HepG2 (cell line): ENCODE data around the gene HSD11B1. TPM values are rescaled to one million over a fixed set of nuclear protein-coding genes. Genes with fewer than 3 reads are reported as not detected.

Source experiments
- ATAC-seq: fragments of 200-7000 bp; cut with Tn5 transposase; 3 replicates; pipeline ENCODE4 v1.9.1; 2020; ENCODE audit warnings: mild to moderate bottlenecking, moderate library complexity
- BruUV-seq: library from RNA; stranded (reverse); fragments of 400-500 nt; replicated peaks from 2 replicates; lab custom pipeline; 2021; lab: Mats Ljungman, UMichigan
- CTCF ChIA-PET: fragments of 300-600 bp; formaldehyde crosslinking; extraction: SDS; loops from one replicate; lab custom pipeline; 2021; ENCODE audit warnings: low total read pairs, inconsistent platforms, low intra/inter-chr PET ratio; lab: Yijun Ruan, JAX
- POLR2A ChIA-PET: fragments of 350-600 bp; sonication (Branson Sonifier 250); formaldehyde crosslinking; loops from one replicate; lab custom pipeline; 2020; ENCODE audit warnings: antibody characterized with exemption, inconsistent platforms; lab: Yijun Ruan, JAX
- DNase-seq: peaks from one replicate; pipeline ENCODE4 v3.0.0-alpha.2; 2015; ENCODE audit warnings: low spot score
- FAIRE-seq: peaks from 3 replicates; lab custom pipeline; 2011; peaks lifted over from hg19 to GRCh38; lab: Jason Lieb, UNC
- H2AFZ ChIP-seq: one replicate; pipeline ENCODE4 v1.6.1; 2011; ENCODE audit warnings: low read length, inconsistent platforms
- H3K27ac ChIP-seq: fragments of 300-600 bp; 3 replicates; pipeline ENCODE4 v1.8.0; 2011; ENCODE audit warnings: mixed run types, mild to moderate bottlenecking, mixed read lengths, low read length, inconsistent platforms; ENCODE audit not compliant: insufficient read depth; ENCODE audit errors: extremely low read length
- H3K27me3 ChIP-seq, 2 experiments: fragments of 200-600 bp in 1 of 2; 2 replicates in 1 of 2; 3 replicates in 1 of 2; pipeline versions ENCODE4 v1.6.0 to v1.8.0; 2011; ENCODE audit warnings: low read length in 2 of 2, mild to moderate bottlenecking in 2 of 2, moderate library complexity in 2 of 2, inconsistent platforms in 1 of 2; ENCODE audit not compliant: insufficient read depth in 2 of 2, control insufficient read depth in 1 of 2
- H3K36me3 ChIP-seq, 2 experiments: fragments of 200-600 bp in 1 of 2; replicated peaks in 1 of 2; 2 replicates in 1 of 2; 3 replicates in 1 of 2; pipeline versions ENCODE4 v1.5.1 to v1.8.0; 2011; ENCODE audit warnings: low read length in 2 of 2, inconsistent platforms in 1 of 2; ENCODE audit not compliant: insufficient read depth in 2 of 2, control insufficient read depth in 1 of 2
- H3K4me1 ChIP-seq: 2 replicates; pipeline ENCODE4 v1.5.1; 2012; ENCODE audit warnings: low read length, inconsistent platforms; ENCODE audit not compliant: insufficient read depth
- H3K4me2 ChIP-seq: 2 replicates; pipeline ENCODE4 v1.6.0; 2011; ENCODE audit warnings: low read depth, low read length, inconsistent platforms
- H3K4me3 ChIP-seq, 3 experiments: fragments of 200-600 bp in 1 of 3; sonication (generic), shearing (Covaris generic) in 1 of 3; replicated peaks in 1 of 3; 2 replicates each; pipeline ENCODE4 v1.5.1; 2011 to 2016; ENCODE audit warnings: low read length in 3 of 3, inconsistent platforms in 2 of 3, low read depth in 2 of 3, mild to moderate bottlenecking in 2 of 3, control low read depth in 1 of 3, mixed read lengths in 1 of 3; ENCODE audit not compliant: insufficient read depth in 1 of 3
- H3K79me2 ChIP-seq: one replicate; pipeline ENCODE4 v1.6.1; 2011; ENCODE audit warnings: low read length, inconsistent platforms; ENCODE audit not compliant: insufficient read depth
- H3K9ac ChIP-seq: 2 replicates; pipeline ENCODE4 v1.6.0; 2011; ENCODE audit warnings: mild to moderate bottlenecking, low read depth, low read length, inconsistent platforms; ENCODE audit not compliant: insufficient read depth
- H3K9me3 ChIP-seq: 2 replicates; pipeline ENCODE4 v1.5.1; 2012; ENCODE audit warnings: mild to moderate bottlenecking, low read length
- H4K20me1 ChIP-seq: 2 replicates; pipeline ENCODE4 v1.6.0; 2011; ENCODE audit warnings: inconsistent platforms, mild to moderate bottlenecking, low read length, moderate library complexity; ENCODE audit not compliant: insufficient read depth
- ATAD3A ChIP-seq: sonication (generic); formaldehyde crosslinking; IDR thresholded peaks from 2 replicates; pipeline ENCODE4 v1.4.0; 2020; ENCODE audit warnings: missing genetic modification reagents
- BHLHE40 ChIP-seq: IDR thresholded peaks from 2 replicates; pipeline ENCODE4 v1.6.1; 2011; ENCODE audit warnings: low read length, improper control_type of control experiment
- CSRNP1 ChIP-seq: sonication (generic); formaldehyde crosslinking; IDR thresholded peaks from 2 replicates; pipeline ENCODE4 v1.8.1; 2023; ENCODE audit warnings: mild to moderate bottlenecking, missing genetic modification reagents
- FOXA3 ChIP-seq: IDR thresholded peaks from 2 replicates; pipeline ENCODE4 v1.6.1; 2016; ENCODE audit warnings: missing genetic modification reagents, missing compliant biosample characterization
- MYC ChIP-seq: sonication (generic); formaldehyde crosslinking; IDR thresholded peaks from 2 replicates; pipeline ENCODE4 v1.9.0; 2021; ENCODE audit warnings: missing genetic modification reagents, borderline replicate concordance
- MZF1 ChIP-seq: sonication (generic); formaldehyde crosslinking; IDR thresholded peaks from 2 replicates; pipeline ENCODE4 v1.8.1; 2023; ENCODE audit warnings: mild to moderate bottlenecking, missing genetic modification reagents, borderline replicate concordance
- PAWR ChIP-seq: sonication (generic); formaldehyde crosslinking; IDR thresholded peaks from 2 replicates; pipeline ENCODE4 v1.4.0; 2020; ENCODE audit warnings: missing genetic modification reagents, mild to moderate bottlenecking, borderline replicate concordance
- PITX1 ChIP-seq: sonication (generic); formaldehyde crosslinking; IDR thresholded peaks from 2 replicates; pipeline ENCODE4 v1.5.1; 2020; ENCODE audit warnings: mild to moderate bottlenecking, missing genetic modification reagents
- ZBTB1 ChIP-seq: sonication (generic); formaldehyde crosslinking; IDR thresholded peaks from 2 replicates; pipeline ENCODE4 v1.4.0; 2020; ENCODE audit warnings: missing genetic modification reagents, borderline replicate concordance
- ZNF501 ChIP-seq: sonication (generic); formaldehyde crosslinking; IDR thresholded peaks from 2 replicates; pipeline ENCODE4 v1.5.1; 2020; ENCODE audit warnings: mild to moderate bottlenecking, moderate library complexity, missing genetic modification reagents
- ZNF530 ChIP-seq: sonication (generic); formaldehyde crosslinking; IDR thresholded peaks from 2 replicates; pipeline ENCODE4 v1.5.0; 2020; ENCODE audit warnings: low read depth, mild to moderate bottlenecking, missing genetic modification reagents
- ZNF549 ChIP-seq: sonication (generic); formaldehyde crosslinking; IDR thresholded peaks from 2 replicates; pipeline ENCODE4 v1.5.0; 2020; ENCODE audit warnings: missing genetic modification reagents
- ZNF564 ChIP-seq: sonication (generic); formaldehyde crosslinking; IDR thresholded peaks from 2 replicates; pipeline ENCODE4 v1.8.1; 2023; ENCODE audit warnings: mild to moderate bottlenecking, missing genetic modification reagents
- ZNF672 ChIP-seq: sonication (generic); formaldehyde crosslinking; IDR thresholded peaks from 2 replicates; pipeline ENCODE4 v1.8.1; 2022; ENCODE audit warnings: missing genetic modification reagents
- ZNF7 ChIP-seq: IDR thresholded peaks from 2 replicates; pipeline ENCODE4 v1.6.1; 2016; ENCODE audit warnings: missing biosample characterization, missing genetic modification reagents
- ZNF770 ChIP-seq: sonication (generic); formaldehyde crosslinking; IDR thresholded peaks from 2 replicates; pipeline ENCODE4 v1.5.0; 2020; ENCODE audit warnings: mild to moderate bottlenecking, missing genetic modification reagents
- WGBS: methylation state at CpG from one replicate; pipeline ENCODE4 v1.1.6; 2017; ENCODE audit warnings: low lambda C conversion rate; 5-methylcytosine and 5-hydroxymethylcytosine counted together
- in situ Hi-C: cut with HindIII; loops from 2 replicates; pipeline ENCODE4 v1.10.0; 2017; ENCODE audit warnings: low pct_unique_long_range_greater_than_20kb; ENCODE audit not compliant: extremely low pct_ligation_motif_present
- intact Hi-C: fragments of 100-400 bp; cut with micrococcal nuclease; formaldehyde crosslinking; loops from one replicate; pipeline ENCODE4 v1.10.0; 2022; ENCODE audit not compliant: unreplicated experiment
- polyA plus RNA-seq, 8 experiments: library from polyadenylated mRNA; depleted of rRNA in 3 of 8; stranded (reverse) in 7 of 8; unstranded in 1 of 8; fragments of >200 nt; fragmentation: Illumina TruSeq in 4 of 8; extraction: Trizol in 4 of 8; gene quantifications; 2 replicates each; pipeline versions ENCODE4 v1.2.1 to v1.2.3, GENCODE V29; 2011 to 2016; ENCODE audit warnings: low read depth in 4 of 8, missing spikeins in 1 of 8, mixed read lengths in 1 of 8; ENCODE audit not compliant: insufficient read depth in 1 of 8
- total RNA-seq, 5 experiments: library from RNA; depleted of rRNA; stranded (reverse); fragments of >200 nt; fragmentation: Illumina TruSeq; extraction: Trizol; gene quantifications; 2 replicates each; pipeline ENCODE4 v1.2.3, GENCODE V29; 2016; ENCODE audit warnings: low read depth in 1 of 5

The HSD11B1 gene
- total and polyA plus RNA-seq, 2 of the 13 experiments (the other 11 are each of a cell fraction or from before 2014, with no cell fraction given), result not detected

GRCh38 chr1:209661071-209661470 is 43.6 kb upstream of the HSD11B1 start:
- H3K27me3 ChIP-seq, result 0 out of 5 replicates have a peak, but pooled peaks cover 0 to 3% of the 10 kb centered on the region in 2 experiments
- no peak overlapping the region for H3K9ac ChIP-seq
- WGBS, result 48% methylated on average over 1 of the region's 1 CpG
- no peaks in the 10 kb centered on the region for H4K20me1 ChIP-seq
- H3K4me1 ChIP-seq, result peaks cover 23% of the 10 kb centered on the region
- FAIRE-seq (no peak), ATAC-seq (no peak), DNase-seq (no peak)
- H3K79me2 ChIP-seq, result no peaks in the 10 kb centered on the region
- no peaks in the 10 kb centered on the region for H3K36me3 ChIP-seq
- no peak overlapping the region for H2AFZ ChIP-seq
- H3K4me2 ChIP-seq, result no peak overlapping the region
- TF ChIP-seq ZNF7 (no peak), PITX1 (CRISPR knock-in tag) (no peak), ZNF549 (CRISPR knock-in tag) (no peak), ZNF770 (no peak), ZNF564 (CRISPR knock-in tag) (no peak), FOXA3 (CRISPR knock-in tag) (no peak), ATAD3A (CRISPR knock-in tag) (no peak), MYC (CRISPR knock-in tag) (no peak), ZBTB1 (CRISPR knock-in tag) (no peak), ZNF530 (no peak), ZNF672 (CRISPR knock-in tag) (no peak), ZNF501 (no peak), CSRNP1 (no peak), BHLHE40 (no peak), PAWR (CRISPR knock-in tag) (no peak), MZF1 (CRISPR knock-in tag) (no peak)
- no peaks in the 10 kb centered on the region for H3K9me3 ChIP-seq
- no peak overlapping the region for H3K27ac ChIP-seq
- no peak overlapping the region for H3K4me3 ChIP-seq
- ChIA-PET CTCF (no interaction called here), POLR2A (no interaction called here)
- in situ Hi-C loops, result no loop called here
- BruUV-seq, result no TSS peak
- intact Hi-C loops, result no loop called here
